Pancreas (tissue), 10 donors: Measurements from ENCODE around the gene TARS2. TPM values are rescaled to one million over a fixed set of nuclear protein-coding genes. Genes with fewer than 3 reads are reported as not detected.

Experiments
- ATAC-seq, 4 donors: fragments of 200-7000 bp; cut with Tn5 transposase; one replicate each; pipeline versions ENCODE4 v1.8.0 to v1.9.1; 2020; ENCODE audit warnings: mild to moderate bottlenecking in 4 of 4, moderate library complexity in 4 of 4
- DNase-seq, 6 donors: peaks; one replicate each; pipeline ENCODE4 v3.0.0-alpha.2; 2020
- FAIRE-seq: peaks from 2 replicates; lab custom pipeline; 2012; peaks lifted over from hg19 to GRCh38; lab: Jason Lieb, UNC
- H3K27ac ChIP-seq, 4 donors: fragments of 200-600 bp; sonication (generic); 1 replicate in 3 of 4; 2 replicates in 1 of 4; pipeline versions ENCODE4 v1.5.0 to v1.8.0; 2020
- H3K27me3 ChIP-seq, 4 donors: fragments of 200-600 bp; one replicate each; pipeline ENCODE4 v1.8.0; 2021
- H3K36me3 ChIP-seq, 3 donors: fragments of 200-600 bp; sonication (generic) in 1 of 3; one replicate each; pipeline versions ENCODE4 v1.5.0 to v1.8.0; 2020 to 2021
- H3K4me1 ChIP-seq, 3 donors: fragments of 200-600 bp; one replicate each; pipeline ENCODE4 v1.8.0; 2021
- H3K4me3 ChIP-seq, 4 donors: fragments of 200-600 bp; sonication (generic) in 2 of 4; one replicate each; pipeline versions ENCODE4 v1.5.0 to v1.8.0; 2020 to 2021
- H3K9me3 ChIP-seq, 4 donors: fragments of 200-600 bp; one replicate each; pipeline ENCODE4 v1.8.0; 2021
- CTCF ChIP-seq, 4 donors: fragments of 200-600 bp; sonication (generic) in 3 of 4; IDR thresholded peaks; one replicate each; pipeline versions ENCODE4 v1.5.0 to v1.8.0; 2021; ENCODE audit warnings: antibody characterized with exemption in 4 of 4
- WGBS, 2 donors: extraction: QIAGEN DNeasy Blood & Tissue Kit; methylation state at CpG; one replicate each; pipeline ENCODE4 v1.1.7; 2013; 5-methylcytosine and 5-hydroxymethylcytosine counted together
- intact Hi-C, 3 donors: fragments of 100-400 bp; cut with DNase I; formaldehyde crosslinking; loops; one replicate each; pipeline versions ENCODE4 v1.11.1 to v1.14.2; 2022
- polyA plus RNA-seq, 2 donors: library from polyadenylated mRNA; stranded (reverse); fragments of 200-250 nt; gene quantifications; one replicate each; pipeline ENCODE4 v1.2.3, GENCODE V29; 2013
- total RNA-seq, 6 donors: library from RNA; stranded (reverse); fragmentation: NEBNext Ultra II Directional in 4 of 6; extraction: Animal tissue kit (Norgen Biotek cat#: 25700) in 4 of 6; gene quantifications; one replicate each; pipeline versions ENCODE4 v1.2.1 to v1.2.4, GENCODE V29; 2021 to 2023
- donor health status: healthy with polysubstance abuse.
- donor health status: DM: no; HTN: no; CAD: no; lungs with moderate emphysema.
- donor health status: DM: no; HTN: no; CAD: no.
- donor health status: control.
- donor health status: control.
- donor health status: Bipolar disorder and iron deficiency.
- donor health status: DM: yes; HTN: yes; CAD: no.
- donor health status: DM: no; HTN: no; CAD: no.
- donor health status: DM: no; HTN: no; CAD: no.
- donor health status: DM: yes; HTN: yes; CAD: no.

Gene TARS2
- total and polyA plus RNA-seq, 8 donors, result 6.9 to 13.6 (median 9.8) TPM

- intact Hi-C loops, result no loop called here
- 58 to 69% methylated on average over 1 of the region's 1 CpG for WGBS, 2 donors
These were observed 34.2 kb downstream of the TARS2 start for GRCh38 chr1:150521196-150521968.

GRCh38 chr1:150525348-150525747, 38.1 kb downstream of the TARS2 start:
- WGBS, 2 donors, result 88 to 90% methylated on average over 3 of the region's 3 CpGs
- TF ChIP-seq CTCF (IDR thresholded peaks at IDR 0.05), result no peak
- Histone ChIP-seq H3K27ac (no peak overlapping the region), H3K36me3 (no peaks in the 10 kb centered on the region), H3K4me1 (peaks cover 3 to 7% (median 3%) of the 10 kb centered on the region in 3 donors), H3K4me3 (no peak overlapping the region), H3K9me3 (no peaks in the 10 kb centered on the region), H3K27me3 (no peaks in the 10 kb centered on the region)
- FAIRE-seq (no peak), DNase-seq (no peak), ATAC-seq (no peak)
- intact Hi-C loops, result no loop called here

More at GRCh38 chr1:150521196-150521968, 34.2 kb downstream of the TARS2 start:
- no peaks in the 10 kb centered on the region for H3K9me3 ChIP-seq
- H3K27me3 ChIP-seq, result no peaks in the 10 kb centered on the region
- H3K27ac ChIP-seq, result no peak overlapping the region
- H3K36me3 ChIP-seq, result no peaks in the 10 kb centered on the region
- no peak for TF ChIP-seq CTCF (IDR thresholded peaks at IDR 0.05)
- DNase-seq (no peak), ATAC-seq (no peak), FAIRE-seq (no peak)
- no peak overlapping the region for H3K4me3 ChIP-seq
- H3K4me1 ChIP-seq, result peaks cover 0 to 2% (median under 1%) of the 10 kb centered on the region in 3 donors

DNA sequence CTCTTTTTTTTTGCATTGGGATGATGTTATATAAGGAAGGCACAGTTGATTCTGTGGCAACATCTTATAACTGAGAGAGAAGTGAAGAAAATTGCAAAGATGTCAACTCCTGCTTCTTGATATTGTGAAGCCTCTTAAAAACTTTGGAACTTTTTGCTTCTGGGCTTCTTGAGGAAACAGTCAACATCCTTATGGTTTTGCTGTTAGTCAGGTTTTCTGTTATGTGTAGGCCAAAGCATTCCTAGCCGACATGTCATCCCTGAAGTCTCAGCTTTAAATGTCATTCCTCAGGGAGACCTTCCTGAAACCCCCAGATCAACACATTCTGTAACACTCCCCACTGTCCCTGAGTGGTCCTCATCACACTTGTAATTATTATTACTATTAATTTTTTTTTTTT, 41.0 kb downstream of the TARS2 start:
- peak overlapping the region in 1 of 4 donors; percentile 83 for H3K27ac ChIP-seq
- 94 to 100% methylated on average over 1 of the region's 1 CpG for WGBS, 2 donors

GRCh38 chr1:150529017-150529416, 41.8 kb downstream of the TARS2 start:
- intact Hi-C loops, result no loop called here
- ATAC-seq (peak; percentile 68 to 79 (median 70)), DNase-seq (peak in 1 of 6 donors; percentile 38), FAIRE-seq (no peak)
- Histone ChIP-seq H3K4me1 (peaks cover 3 to 13% (median 10%) of the 10 kb centered on the region in 3 donors), H3K36me3 (no peaks in the 10 kb centered on the region), H3K27me3 (no peaks in the 10 kb centered on the region), H3K4me3 (no peak overlapping the region), H3K9me3 (no peaks in the 10 kb centered on the region), H3K27ac (peak overlapping the region; percentile 3 to 83 (median 64))
- TF ChIP-seq CTCF (IDR thresholded peaks at IDR 0.05), result no peak
- WGBS, 2 donors, result 6 to 10% methylated on average over 4 of the region's 4 CpGs

More for the DNA sequence above, 41.0 kb downstream of the TARS2 start:
- H3K36me3 ChIP-seq, result no peaks in the 10 kb centered on the region
- H3K4me3 ChIP-seq, result no peak overlapping the region
- H3K9me3 ChIP-seq, result no peaks in the 10 kb centered on the region
- ATAC-seq, result no peak
- intact Hi-C loops, result no loop called here
- no peaks in the 10 kb centered on the region for H3K27me3 ChIP-seq
- FAIRE-seq, result no peak
- TF ChIP-seq CTCF (IDR thresholded peaks at IDR 0.05), result no peak
- DNase-seq, result no peak
- peaks cover 3 to 13% (median 9%) of the 10 kb centered on the region in 3 donors for H3K4me1 ChIP-seq
